Activated CD8-positive, alpha-beta memory T cell treated with anti-CD3 and anti-CD28 coated beads, Interleukin-2, amount 10 ng/mL, durations not matched to agents 7 days and 5 days (primary cell): ENCODE results near the gene LLGL2. TPM values are rescaled to one million over a fixed set of nuclear protein-coding genes. Genes with fewer than 3 reads are reported as not detected.
"Not testable (repeated sequence)": the region's sequence is repeated elsewhere in the genome, so short reads cannot be mapped to it uniquely, and the experiment has no call there.

Experiments
- ATAC-seq: fragments of 150-1000 bp; cut with Tn5 transposase; one replicate; pipeline ENCODE4 v1.10.0; 2021; ENCODE audit warnings: moderate library complexity
- CTCF ChIA-PET: fragments of 350-600 bp; sonication (Branson Sonifier 250); formaldehyde crosslinking; loops from one replicate; lab custom pipeline; 2021; ENCODE audit warnings: antibody characterized with exemption; lab: Charles Lee
- DNase-seq: peaks from one replicate; pipeline ENCODE4 v3.0.0-alpha.2; 2020
- H3K27ac Mint-ChIP-seq: one replicate; pipeline ENCODE4 v1.8.0; 2021; ENCODE audit warnings: mild to moderate bottlenecking, mixed read lengths
- H3K27me3 Mint-ChIP-seq: one replicate; pipeline ENCODE4 v1.8.0; 2021; ENCODE audit warnings: mixed read lengths
- H3K36me3 Mint-ChIP-seq: one replicate; pipeline ENCODE4 v1.8.0; 2021; ENCODE audit warnings: mild to moderate bottlenecking, mixed read lengths
- H3K4me1 Mint-ChIP-seq: one replicate; pipeline ENCODE4 v1.8.0; 2021; ENCODE audit warnings: mixed read lengths
- H3K4me3 Mint-ChIP-seq: one replicate; pipeline ENCODE4 v1.8.0; 2021; ENCODE audit warnings: mild to moderate bottlenecking, moderate library complexity, mixed read lengths
- H3K9me3 Mint-ChIP-seq: one replicate; pipeline ENCODE4 v1.8.0; 2022; ENCODE audit warnings: low read depth, mixed read lengths
- total RNA-seq, 2 experiments: library from RNA; stranded (reverse); gene quantifications; one replicate each; pipeline ENCODE4 v1.2.3, GENCODE V29; 2021

Gene LLGL2
- total RNA-seq, 2 experiments from 2014 or later, result 15.7 to 30.5 TPM

GRCh38 chr17:75515496-75516254, 9.8 kb upstream of the LLGL2 start, which contains the start of gene CASKIN2:
CASKIN2 (minus strand) TSS chr17:75515537; CDS start chr17:75513804, 1,733 bp downstream.
- CTCF ChIA-PET, result interaction anchor here (0.6 to 4.2 kb wide), 26 partner anchors 9 to 314 kb away, joined by 3 to 27 read pairs (median 6); partner anchors contain the start of genes GRB2, LLGL2, MYO15B and TMEM94
- Mint-ChIP-seq H3K36me3 (peaks cover 13% of the 10 kb centered on the region), H3K27me3 (no peaks in the 10 kb centered on the region), H3K4me3 (peak within 1 kb of the TSS; percentile 69), H3K4me1 (peaks cover 24% of the 10 kb centered on the region), H3K9me3 (no peaks in the 10 kb centered on the region), H3K27ac (no peak within 1 kb of the TSS)
- ATAC-seq, result peak; percentile 56
- DNase-seq, result peak; percentile 88

DNA sequence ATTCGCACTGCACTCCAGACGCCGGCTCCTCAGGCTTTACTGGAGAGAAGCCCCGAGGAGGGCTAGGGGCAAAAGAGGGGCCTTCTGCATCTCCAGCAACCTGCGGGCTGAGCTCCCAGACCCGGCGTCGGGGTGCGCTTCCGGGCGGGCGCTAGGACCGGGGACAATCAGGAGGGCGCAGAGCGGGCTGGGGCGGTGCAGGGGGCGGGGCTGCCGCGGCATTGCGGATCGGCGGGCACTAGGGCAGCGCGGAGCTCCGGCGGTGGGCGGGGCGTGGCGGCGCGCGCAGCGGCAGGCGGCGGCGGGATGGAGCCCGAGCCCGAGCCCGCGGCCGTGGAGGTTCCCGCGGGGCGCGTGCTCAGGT, 9.3 kb upstream of the LLGL2 start, which contains the start of gene TSEN54:
TSS of gene TSEN54 (plus strand) at position 274 of the 364 bp plus-strand sequence. CDS start at position 307, 33 bp downstream.
- Mint-ChIP-seq H3K4me3 (peak within 1 kb of the TSS; percentile 88), H3K36me3 (peaks cover 14% of the 10 kb centered on the region), H3K9me3 (no peaks in the 10 kb centered on the region), H3K27ac (peak within 1 kb of the TSS; percentile 87), H3K27me3 (no peaks in the 10 kb centered on the region), H3K4me1 (peaks cover 24% of the 10 kb centered on the region)
- peak; percentile 97 for DNase-seq
- ATAC-seq, result peak; percentile 83
- CTCF ChIA-PET, result interaction anchor here (0.6 to 4.2 kb wide), 32 partner anchors 9 to 314 kb away, joined by 3 to 27 read pairs (median 4); partner anchors contain the start of genes GRB2, LLGL2, MYO15B and TMEM94

- H3K9me3 Mint-ChIP-seq, result no peaks in the 10 kb centered on the region
- ATAC-seq, result peak; percentile 20
- CTCF ChIA-PET, result interaction anchor here (0.6 to 4.2 kb wide), 32 partner anchors 8 to 315 kb away, joined by 3 to 27 read pairs (median 4); partner anchors contain the start of genes GRB2, LLGL2, MYO15B and TMEM94
- peak overlapping the region; percentile 88 for H3K4me3 Mint-ChIP-seq
- H3K36me3 Mint-ChIP-seq, result peaks cover 15% of the 10 kb centered on the region
- H3K27ac Mint-ChIP-seq, result peak overlapping the region; percentile 87
- DNase-seq, result peak; percentile 63
- H3K4me1 Mint-ChIP-seq, result peaks cover 24% of the 10 kb centered on the region
- no peaks in the 10 kb centered on the region for H3K27me3 Mint-ChIP-seq
Measured at GRCh38 chr17:75516619-75517296, 8.7 kb upstream of the LLGL2 start.

DNA sequence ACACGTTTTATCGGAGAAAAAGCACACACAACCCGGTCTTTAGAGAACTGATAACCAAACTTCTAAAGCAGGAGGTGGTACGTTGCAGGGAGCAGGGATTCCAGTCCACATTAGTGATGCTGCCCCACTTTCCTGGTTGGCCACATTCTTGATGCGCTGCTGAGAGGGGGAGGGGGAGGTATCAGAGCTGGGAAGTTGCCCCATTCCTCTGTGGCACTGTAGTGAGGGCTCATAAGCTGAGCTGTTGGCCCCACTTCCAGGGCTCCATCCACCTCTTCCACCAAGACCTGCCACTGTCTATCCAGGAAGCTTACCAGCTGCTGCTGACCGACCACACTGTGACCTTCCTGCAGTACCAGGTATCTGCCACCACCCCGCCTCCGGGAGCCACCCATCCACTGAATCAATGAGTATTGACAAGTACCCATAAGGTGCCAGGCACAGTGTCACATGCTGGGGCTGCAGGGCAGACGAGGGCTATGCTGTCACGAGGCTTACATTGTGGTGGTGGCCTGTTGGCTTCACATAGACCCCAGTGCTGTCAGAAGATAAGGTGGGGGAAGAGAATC, 8.1 kb upstream of the LLGL2 start:
- DNase-seq (peak; percentile 72), ATAC-seq (no peak)
- Mint-ChIP-seq H3K27ac (peak overlapping the region; percentile 87), H3K4me3 (peak overlapping the region; percentile 88), H3K36me3 (peaks cover 19% of the 10 kb centered on the region), H3K4me1 (peaks cover 24% of the 10 kb centered on the region), H3K9me3 (no peaks in the 10 kb centered on the region), H3K27me3 (no peaks in the 10 kb centered on the region)
- CTCF ChIA-PET, result interaction anchor here (0.7 to 4.2 kb wide), 16 partner anchors 8 to 246 kb away, joined by 3 to 27 read pairs (median 6); partner anchors contain the start of genes LLGL2, MIF4GD, MYO15B and SMIM5

GRCh38 chr17:75518201-75518600, 7.3 kb upstream of the LLGL2 start:
- H3K36me3 Mint-ChIP-seq, result peaks cover 24% of the 10 kb centered on the region
- peak overlapping the region; percentile 87 for H3K27ac Mint-ChIP-seq
- peaks cover 24% of the 10 kb centered on the region for H3K4me1 Mint-ChIP-seq
- H3K27me3 Mint-ChIP-seq, result no peaks in the 10 kb centered on the region
- peak; percentile 83 for DNase-seq
- CTCF ChIA-PET, result interaction anchor here (0.7 to 4.2 kb wide), 15 partner anchors 9 to 247 kb away, joined by 3 to 27 read pairs (median 4); partner anchors contain the start of genes MIF4GD, MYO15B, SMIM5 and TMEM94
- peak; percentile 44 for ATAC-seq
- H3K4me3 Mint-ChIP-seq, result peak overlapping the region; percentile 88
- no peaks in the 10 kb centered on the region for H3K9me3 Mint-ChIP-seq

- CTCF ChIA-PET, result interaction anchor here (0.7 to 4.2 kb wide), 10 partner anchors 8 to 249 kb away, joined by 3 to 27 read pairs (median 5); partner anchors contain the start of genes MYO15B, SMIM5 and TMEM94
- H3K27ac Mint-ChIP-seq, result peak overlapping the region; percentile 87
- H3K4me1 Mint-ChIP-seq, result peaks cover 24% of the 10 kb centered on the region
- no peaks in the 10 kb centered on the region for H3K9me3 Mint-ChIP-seq
- no peak for DNase-seq
- no peak for ATAC-seq
- H3K4me3 Mint-ChIP-seq, result no peak overlapping the region
- peaks cover 24% of the 10 kb centered on the region for H3K36me3 Mint-ChIP-seq
- no peaks in the 10 kb centered on the region for H3K27me3 Mint-ChIP-seq
Measured at GRCh38 chr17:75518983-75519537, 6.4 kb upstream of the LLGL2 start.

- H3K4me3 Mint-ChIP-seq, CTCF ChIA-PET, DNase-seq, H3K27me3 Mint-ChIP-seq, H3K27ac Mint-ChIP-seq, H3K9me3 Mint-ChIP-seq, ATAC-seq: not testable (repeated sequence)
- peaks cover 28% of the 10 kb centered on the region for H3K4me1 Mint-ChIP-seq
- H3K36me3 Mint-ChIP-seq, result peaks cover 24% of the 10 kb centered on the region
Measured at GRCh38 chr17:75520413-75520812, 5.1 kb upstream of the LLGL2 start.

GRCh38 chr17:75521290-75521689, 4.2 kb upstream of the LLGL2 start:
- H3K36me3 Mint-ChIP-seq, result peaks cover 24% of the 10 kb centered on the region
- ATAC-seq (no peak), DNase-seq (no peak)
- no peak overlapping the region for H3K4me3 Mint-ChIP-seq
- peaks cover under 1% of the 10 kb centered on the region for H3K27me3 Mint-ChIP-seq
- no peaks in the 10 kb centered on the region for H3K9me3 Mint-ChIP-seq
- CTCF ChIA-PET, result interaction anchor here (1.2 kb wide), 1 partner anchor 112 kb away, joined by 3 read pairs; the partner anchor contains the start of gene SMIM5
- peaks cover 31% of the 10 kb centered on the region for H3K4me1 Mint-ChIP-seq
- H3K27ac Mint-ChIP-seq, result no peak overlapping the region

- DNase-seq, result no peak
- CTCF ChIA-PET, result interaction anchor here (0.9 to 1.2 kb wide), 3 partner anchors 12 to 111 kb away, joined by 3 to 4 read pairs (median 3); partner anchors contain the start of gene SMIM5
Measured at GRCh38 chr17:75521951-75522727, 3.4 kb upstream of the LLGL2 start.

DNA sequence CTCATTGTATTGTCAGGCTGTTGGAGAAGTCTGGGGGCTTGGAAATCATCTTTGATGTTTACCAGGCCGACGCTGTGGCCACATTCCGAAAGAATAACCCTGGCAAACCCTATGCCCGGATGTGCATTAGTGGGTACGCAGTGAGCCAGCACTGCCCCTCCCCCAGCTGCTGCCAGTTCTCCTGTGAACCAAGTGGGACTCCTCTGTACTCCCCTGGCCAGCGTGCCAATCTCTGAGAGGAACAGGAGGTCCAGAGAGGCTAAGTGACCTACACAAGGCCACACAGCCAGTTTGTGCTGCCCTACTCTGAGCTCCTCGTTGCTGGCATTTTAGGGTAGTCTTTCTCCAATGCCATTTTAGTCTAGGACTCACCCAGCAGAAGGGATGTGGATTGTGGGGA, 1.9 kb upstream of the LLGL2 start:
- H3K4me1 Mint-ChIP-seq, result peaks cover 27% of the 10 kb centered on the region
- DNase-seq (no peak), ATAC-seq (no peak)
- peaks cover 20% of the 10 kb centered on the region for H3K36me3 Mint-ChIP-seq
- no peaks in the 10 kb centered on the region for H3K9me3 Mint-ChIP-seq
- CTCF ChIA-PET, result interaction anchor here (0.6 to 2.4 kb wide), 4 partner anchors 11 to 367 kb away, joined by 3 to 9 read pairs (median 4); partner anchors contain the start of gene SMIM5
- H3K4me3 Mint-ChIP-seq, result no peak overlapping the region
- H3K27ac Mint-ChIP-seq, result no peak overlapping the region
- H3K27me3 Mint-ChIP-seq, result peaks cover 6% of the 10 kb centered on the region

More at GRCh38 chr17:75521951-75522727, 3.4 kb upstream of the LLGL2 start:
- H3K27ac Mint-ChIP-seq, result no peak overlapping the region
- H3K4me3 Mint-ChIP-seq, result no peak overlapping the region
- peaks cover 39% of the 10 kb centered on the region for H3K4me1 Mint-ChIP-seq
- no peaks in the 10 kb centered on the region for H3K9me3 Mint-ChIP-seq
- no peak for ATAC-seq
- peaks cover 24% of the 10 kb centered on the region for H3K36me3 Mint-ChIP-seq
- H3K27me3 Mint-ChIP-seq, result peaks cover 6% of the 10 kb centered on the region

GRCh38 chr17:75524269-75524969, 1.1 kb upstream of the LLGL2 start:
- peak overlapping the region; percentile 30 for H3K4me3 Mint-ChIP-seq
- H3K27ac Mint-ChIP-seq, result no peak overlapping the region
- peaks cover 6% of the 10 kb centered on the region for H3K27me3 Mint-ChIP-seq
- ATAC-seq, result no peak
- H3K4me1 Mint-ChIP-seq, result peaks cover 19% of the 10 kb centered on the region
- no peak for DNase-seq
- peaks cover 16% of the 10 kb centered on the region for H3K36me3 Mint-ChIP-seq
- CTCF ChIA-PET, result interaction anchor here (1.3 to 2.4 kb wide), 7 partner anchors 8 to 225 kb away, joined by 3 to 16 read pairs (median 4); partner anchors contain the start of genes SMIM5 and TSEN54
- no peaks in the 10 kb centered on the region for H3K9me3 Mint-ChIP-seq
